ENCODE data around the gene IQCE.
A peak's percentile ranks its signal among the peaks of the same experiment; 100 is the strongest.
"Not testable (repeated sequence)": the region's sequence is repeated elsewhere in the genome, so short reads cannot be mapped to it uniquely, and the experiment has no call there.

The IQCE gene

GRCh38 chr7:2580636-2581035 is 21.9 kb downstream of the IQCE start:
- DNase-seq, result no peak

- no peak for DNase-seq
These were observed 23.4 kb downstream of the IQCE start for GRCh38 chr7:2582006-2582735.

- no peak for DNase-seq
These were observed 25.2 kb downstream of the IQCE start for GRCh38 chr7:2583798-2584580.

GRCh38 chr7:2585446-2585845 is 26.7 kb downstream of the IQCE start:
- peak in 2 of 3 experiments; percentile 29 to 47 for DNase-seq

GRCh38 chr7:2586326-2587020 is 27.7 kb downstream of the IQCE start:
- DNase-seq, result no peak

GRCh38 chr7:2587134-2587533 is 28.4 kb downstream of the IQCE start:
- no peak for DNase-seq

GRCh38 chr7:2587778-2588177 is 29.0 kb downstream of the IQCE start:
- no peak for DNase-seq

GRCh38 chr7:2589341-2589740 is 30.6 kb downstream of the IQCE start:
- no peak for DNase-seq

- DNase-seq, result not testable (repeated sequence)
These were observed 31.2 kb downstream of the IQCE start for GRCh38 chr7:2589941-2590340.

- DNase-seq, result peak in 1 of 3 experiments; percentile 51
These were observed 33.6 kb downstream of the IQCE start for GRCh38 chr7:2592375-2592865.

GRCh38 chr7:2593036-2593727 is 34.4 kb downstream of the IQCE start:
- no peak for DNase-seq

GRCh38 chr7:2594599-2594998 is 35.8 kb downstream of the IQCE start:
- DNase-seq, result no peak

GRCh38 chr7:2595258-2595860 is 36.6 kb downstream of the IQCE start:
- no peak for DNase-seq

GRCh38 chr7:2596464-2597272 is 37.9 kb downstream of the IQCE start:
- no peak for DNase-seq

GRCh38 chr7:2597273-2597640 is 38.5 kb downstream of the IQCE start:
- no peak for DNase-seq

GRCh38 chr7:2598154-2598823 is 39.5 kb downstream of the IQCE start:
- no peak for DNase-seq

GRCh38 chr7:2601065-2601464 is 42.3 kb downstream of the IQCE start:
- DNase-seq, result no peak

GRCh38 chr7:2601907-2602306 is 43.1 kb downstream of the IQCE start:
- no peak for DNase-seq

GRCh38 chr7:2602406-2603043 is 43.7 kb downstream of the IQCE start:
- DNase-seq, result peak; percentile 24 to 52 (median 51)
